Right atrium auricular region (tissue), 2 donors: Measurements from ENCODE around the gene MYMK. TPM values are rescaled to one million over a fixed set of nuclear protein-coding genes. Genes with fewer than 3 reads are reported as not detected.

Source experiments
- DNase-seq: peaks from one replicate; pipeline ENCODE4 v3.0.0-alpha.2; 2019; ENCODE audit warnings: low spot score
- H3K27ac ChIP-seq, 2 donors: fragments of 200-600 bp; sonication (generic); 1 replicate in 1 of 2; 2 replicates in 1 of 2; pipeline ENCODE4 v1.5.1; 2016 to 2019
- H3K27me3 ChIP-seq, 2 donors: fragments of 200-600 bp; sonication (generic); one replicate each; pipeline versions ENCODE4 v1.5.1 to v1.6.0; 2017 to 2019
- H3K36me3 ChIP-seq: fragments of 200-600 bp; sonication (generic); one replicate; pipeline ENCODE4 v1.5.1; 2016
- H3K4me1 ChIP-seq, 2 donors: fragments of 200-600 bp; sonication (generic); one replicate each; pipeline versions ENCODE4 v1.5.1 to v1.6.0; 2017 to 2019
- H3K4me3 ChIP-seq, 2 donors: fragments of 200-600 bp; sonication (generic); 1 replicate in 1 of 2; 2 replicates in 1 of 2; pipeline ENCODE4 v1.5.1; 2017 to 2019; ENCODE audit warnings: mild to moderate bottlenecking in 1 of 2, moderate library complexity in 1 of 2
- H3K9me3 ChIP-seq, 2 donors: fragments of 200-600 bp; sonication (generic); one replicate each; pipeline ENCODE4 v1.5.1; 2019
- CTCF ChIP-seq, 2 donors: fragments of 200-600 bp; sonication (generic); IDR thresholded peaks; one replicate each; pipeline ENCODE4 v1.5.1; 2019; ENCODE audit warnings: antibody characterized with exemption in 2 of 2
- total RNA-seq, 2 donors: library from RNA; depleted of rRNA; stranded (reverse); fragments of >200 nt; gene quantifications; one replicate each; pipeline ENCODE4 v1.1.0, GENCODE V29; 2016

The MYMK gene
- total RNA-seq, 2 donors from 2014 or later, result not detected

GRCh38 chr9:133470427-133470924 lies 54.3 kb downstream of the MYMK start:
- H3K27me3 ChIP-seq, result no peaks in the 10 kb centered on the region
- TF ChIP-seq CTCF (IDR thresholded peaks at IDR 0.05), result no peak
- H3K27ac ChIP-seq, result no peak overlapping the region
- H3K9me3 ChIP-seq, result no peaks in the 10 kb centered on the region
- DNase-seq, result no peak
- no peaks in the 10 kb centered on the region for H3K4me1 ChIP-seq
- H3K4me3 ChIP-seq, result no peak overlapping the region
- peaks cover 8% of the 10 kb centered on the region for H3K36me3 ChIP-seq

- Histone ChIP-seq H3K4me1 (no peaks in the 10 kb centered on the region), H3K4me3 (no peak overlapping the region), H3K36me3 (no peaks in the 10 kb centered on the region), H3K9me3 (no peaks in the 10 kb centered on the region), H3K27ac (no peak overlapping the region), H3K27me3 (no peaks in the 10 kb centered on the region)
- no peak for DNase-seq
- no peak for TF ChIP-seq CTCF (IDR thresholded peaks at IDR 0.05)
These were observed 55.9 kb downstream of the MYMK start for GRCh38 chr9:133468777-133469421.

- no peak overlapping the region for H3K27ac ChIP-seq
- H3K4me1 ChIP-seq, result no peaks in the 10 kb centered on the region
- H3K27me3 ChIP-seq, result no peaks in the 10 kb centered on the region
- H3K4me3 ChIP-seq, result no peak overlapping the region
- DNase-seq, result no peak
- TF ChIP-seq CTCF (IDR thresholded peaks at IDR 0.05), result no peak
- no peaks in the 10 kb centered on the region for H3K9me3 ChIP-seq
- H3K36me3 ChIP-seq, result no peaks in the 10 kb centered on the region
These were observed 56.4 kb downstream of the MYMK start for GRCh38 chr9:133468374-133468773.

GRCh38 chr9:133467101-133467500 lies 57.7 kb downstream of the MYMK start:
- Histone ChIP-seq H3K9me3 (no peaks in the 10 kb centered on the region), H3K4me1 (no peaks in the 10 kb centered on the region), H3K4me3 (no peak overlapping the region), H3K27ac (no peak overlapping the region), H3K27me3 (no peaks in the 10 kb centered on the region), H3K36me3 (no peaks in the 10 kb centered on the region)
- TF ChIP-seq CTCF (IDR thresholded peaks at IDR 0.05), result no peak
- DNase-seq, result no peak

- H3K36me3 ChIP-seq, result no peaks in the 10 kb centered on the region
- no peak for TF ChIP-seq CTCF (IDR thresholded peaks at IDR 0.05)
These were observed 58.8 kb downstream of the MYMK start for GRCh38 chr9:133465984-133466383.

GRCh38 chr9:133464638-133465037 lies 60.1 kb downstream of the MYMK start:
- Histone ChIP-seq H3K4me3 (no peak overlapping the region), H3K4me1 (peaks cover 0 to 12% of the 10 kb centered on the region in 2 donors), H3K36me3 (no peaks in the 10 kb centered on the region), H3K27ac (no peak overlapping the region), H3K27me3 (no peaks in the 10 kb centered on the region), H3K9me3 (no peaks in the 10 kb centered on the region)
- TF ChIP-seq CTCF (IDR thresholded peaks at IDR 0.05), result no peak
- DNase-seq, result no peak

More at GRCh38 chr9:133465984-133466383, 58.8 kb downstream of the MYMK start:
- no peaks in the 10 kb centered on the region for H3K9me3 ChIP-seq
- H3K4me1 ChIP-seq, result peaks cover 0 to 3% of the 10 kb centered on the region in 2 donors
- no peak for DNase-seq
- H3K27me3 ChIP-seq, result no peaks in the 10 kb centered on the region
- no peak overlapping the region for H3K4me3 ChIP-seq
- no peak overlapping the region for H3K27ac ChIP-seq
